IPS-NIHi7 (cell line): Measurements from ENCODE around the gene PSG5.
"Not testable (repeated sequence)": the region's sequence is repeated elsewhere in the genome, so short reads cannot be mapped to it uniquely, and the experiment has no call there.

Source experiments
- DNase-seq: peaks from one replicate; pipeline ENCODE4 v3.0.0; 2012; ENCODE audit warnings: mixed read lengths; ENCODE audit errors: extremely low spot score

Gene PSG5

GRCh38 chr19:43186311-43186935 lies at the start of gene PSG5:
Gene PSG5, minus strand, starts transcription at chr19:43186536. Its CDS starts 131 bp downstream, at chr19:43186405.
- DNase-seq = not testable (repeated sequence)

GRCh38 chr19:43235686-43236085 lies 49.4 kb upstream of the PSG5 start:
- not testable (repeated sequence) for DNase-seq

GRCh38 chr19:43229315-43229714 lies 43.0 kb upstream of the PSG5 start:
- DNase-seq = no peak

GRCh38 chr19:43228730-43229129 lies 42.4 kb upstream of the PSG5 start:
- not testable (repeated sequence) for DNase-seq

GRCh38 chr19:43226986-43227385 lies 40.6 kb upstream of the PSG5 start:
- not testable (repeated sequence) for DNase-seq

- no peak for DNase-seq
These were observed 38.5 kb upstream of the PSG5 start for GRCh38 chr19:43224855-43225253.

- not testable (repeated sequence) for DNase-seq
These were observed 38.0 kb upstream of the PSG5 start for GRCh38 chr19:43224201-43224854.

- DNase-seq = not testable (repeated sequence)
These were observed 35.6 kb upstream of the PSG5 start for GRCh38 chr19:43221891-43222290.

- DNase-seq = not testable (repeated sequence)
These were observed 32.8 kb upstream of the PSG5 start for GRCh38 chr19:43219136-43219535.

GRCh38 chr19:43215881-43216280 lies 29.5 kb upstream of the PSG5 start:
- DNase-seq = not testable (repeated sequence)

GRCh38 chr19:43207991-43208390 lies 21.7 kb upstream of the PSG5 start:
- DNase-seq = no peak

- DNase-seq = not testable (repeated sequence)
These were observed 20.8 kb upstream of the PSG5 start for GRCh38 chr19:43207174-43207573.

GRCh38 chr19:43205471-43206105 lies 19.3 kb upstream of the PSG5 start, which contains the start of gene PSG4:
Gene PSG4, minus strand, starts transcription at chr19:43205638. Its CDS starts 102 bp downstream, at chr19:43205536.
- not testable (repeated sequence) for DNase-seq

- DNase-seq = not testable (repeated sequence)
These were observed 17.3 kb upstream of the PSG5 start for GRCh38 chr19:43203611-43204010.

GRCh38 chr19:43201891-43202290 lies 15.6 kb upstream of the PSG5 start:
- not testable (repeated sequence) for DNase-seq

GRCh38 chr19:43201337-43201801 lies 15.0 kb upstream of the PSG5 start:
- DNase-seq = not testable (repeated sequence)

GRCh38 chr19:43198686-43199419 lies 12.5 kb upstream of the PSG5 start:
- DNase-seq = not testable (repeated sequence)

GRCh38 chr19:43197666-43198397 lies 11.5 kb upstream of the PSG5 start:
- DNase-seq = not testable (repeated sequence)

GRCh38 chr19:43194397-43194796 lies 8.1 kb upstream of the PSG5 start:
- not testable (repeated sequence) for DNase-seq

GRCh38 chr19:43192381-43193155 lies 6.2 kb upstream of the PSG5 start:
- not testable (repeated sequence) for DNase-seq
